ENCODE measurements around the gene RYR3. TPM values are rescaled to one million over a fixed set of nuclear protein-coding genes. Genes with fewer than 3 reads are reported as not detected.

Gene RYR3
- total RNA-seq, 2 experiments from 2014 or later, result 0.06 to 0.32 TPM

DNA sequence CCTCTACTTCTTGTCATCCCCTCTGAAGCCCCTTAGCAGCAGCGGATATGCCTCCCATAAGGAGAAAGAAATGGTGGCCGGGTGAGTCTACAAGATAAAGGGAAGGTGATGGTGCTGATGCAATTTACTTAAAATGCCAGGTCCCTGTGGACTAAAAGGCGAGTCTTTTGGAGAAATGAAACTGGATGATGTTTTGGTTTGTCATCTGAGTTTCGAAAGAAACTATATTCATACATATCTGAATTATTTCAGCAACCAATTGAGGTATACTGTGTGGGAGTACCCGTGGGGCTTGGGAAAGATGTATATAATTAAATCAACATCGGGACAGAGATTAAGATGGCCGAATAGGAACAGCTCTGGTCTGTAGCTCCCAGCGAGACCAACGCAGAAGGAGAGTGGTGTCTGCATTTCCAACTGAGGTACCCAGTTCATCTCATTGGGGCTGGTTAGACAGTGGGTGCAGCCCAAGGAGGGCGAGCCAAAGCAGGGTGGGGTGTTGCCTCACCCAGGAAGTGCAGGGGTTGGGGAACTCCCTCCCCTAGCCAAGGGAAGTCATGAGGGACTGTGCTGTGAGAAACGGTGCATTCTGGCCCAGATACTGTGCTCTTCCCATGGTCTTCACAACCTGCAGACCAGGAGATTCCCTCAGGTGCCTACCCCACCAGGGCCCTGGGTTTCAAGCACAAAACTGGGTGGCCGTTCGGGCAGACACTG, 446.9 kb downstream of the RYR3 start:
- ChIA-PET POLR2A (no interaction called here), CTCF (ENCODE audit: unreplicated experiment) (no interaction called here)
- H3K9me3 ChIP-seq (ENCODE audit: low read length), result no peaks in the 10 kb centered on the region
- H3K4me1 ChIP-seq (ENCODE audit: insufficient read depth, low read length, poor library complexity, severe bottlenecking), result no peaks in the 10 kb centered on the region
- H3K9me2 ChIP-seq (ENCODE audit: insufficient read depth, low read length), result no peaks in the 10 kb centered on the region
- intact Hi-C loops (cut with micrococcal nuclease; ENCODE audit: unreplicated experiment), result no loop called here
- no peaks in the 10 kb centered on the region for H3K79me2 ChIP-seq (ENCODE audit: insufficient read depth, low read depth, low read length)
- no peak for DNase-seq (ENCODE audit: low spot score)
- peak overlapping the region; percentile 21; the same call in 1 of the 2 replicates for H2AFZ ChIP-seq (ENCODE audit: low read length)
- BruUV-seq (replicated peaks), result no TSS peak
- H3K36me3 ChIP-seq (ENCODE audit: insufficient read depth, low read length), result no peaks in the 10 kb centered on the region
- TF ChIP-seq EZH2phosphoT487 (IDR thresholded peaks at IDR 0.05; ENCODE audit: borderline replicate concordance, low read depth, low read length), result no peak
- TF ChIP-seq, protein P1, sequence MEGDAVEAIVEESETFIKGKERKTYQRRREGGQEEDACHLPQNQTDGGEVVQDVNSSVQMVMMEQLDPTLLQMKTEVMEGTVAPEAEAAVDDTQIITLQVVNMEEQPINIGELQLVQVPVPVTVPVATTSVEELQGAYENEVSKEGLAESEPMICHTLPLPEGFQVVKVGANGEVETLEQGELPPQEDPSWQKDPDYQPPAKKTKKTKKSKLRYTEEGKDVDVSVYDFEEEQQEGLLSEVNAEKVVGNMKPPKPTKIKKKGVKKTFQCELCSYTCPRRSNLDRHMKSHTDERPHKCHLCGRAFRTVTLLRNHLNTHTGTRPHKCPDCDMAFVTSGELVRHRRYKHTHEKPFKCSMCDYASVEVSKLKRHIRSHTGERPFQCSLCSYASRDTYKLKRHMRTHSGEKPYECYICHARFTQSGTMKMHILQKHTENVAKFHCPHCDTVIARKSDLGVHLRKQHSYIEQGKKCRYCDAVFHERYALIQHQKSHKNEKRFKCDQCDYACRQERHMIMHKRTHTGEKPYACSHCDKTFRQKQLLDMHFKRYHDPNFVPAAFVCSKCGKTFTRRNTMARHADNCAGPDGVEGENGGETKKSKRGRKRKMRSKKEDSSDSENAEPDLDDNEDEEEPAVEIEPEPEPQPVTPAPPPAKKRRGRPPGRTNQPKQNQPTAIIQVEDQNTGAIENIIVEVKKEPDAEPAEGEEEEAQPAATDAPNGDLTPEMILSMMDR (conservative IDR thresholded peaks at IDR 0.05; ENCODE audit: low read length), result no peak
- no peak overlapping the region for H3K27ac ChIP-seq (ENCODE audit: low read depth, low read length, poor library complexity, severe bottlenecking)
- no peak overlapping the region for H3K4me3 ChIP-seq (ENCODE audit: low read depth, low read length, poor library complexity, severe bottlenecking)
- H3K4me2 ChIP-seq (ENCODE audit: low read length), result no peak overlapping the region
- no peaks in the 10 kb centered on the region for H4K20me1 ChIP-seq (ENCODE audit: insufficient read depth, low read length)

DNA sequence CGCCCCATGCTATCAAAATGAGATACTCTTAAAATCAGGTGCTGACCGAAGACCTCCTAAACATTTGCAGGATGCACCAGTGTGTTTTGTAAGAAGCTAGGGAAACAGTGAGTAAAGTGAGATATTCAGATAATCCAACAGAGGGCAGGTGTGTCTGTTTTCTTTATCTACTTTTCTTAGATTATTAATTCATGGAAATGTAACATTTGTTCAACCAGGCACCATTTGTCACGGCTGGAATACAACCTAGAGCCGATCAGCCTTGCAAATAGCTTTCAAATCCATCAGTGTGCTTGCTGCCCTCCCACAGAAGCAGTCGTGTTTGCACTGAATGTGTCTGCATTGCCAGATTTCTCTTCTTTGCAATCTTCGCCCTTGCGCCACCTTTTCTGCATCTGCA, 455.6 kb downstream of the RYR3 start:
- no TSS peak for BruUV-seq (replicated peaks)
- POLR2A ChIA-PET, result interaction anchor here (0.6 kb wide), 1 partner anchor 470 kb away, joined by 3 read pairs; no protein-coding TSS in a partner anchor

More for the DNA sequence above, 455.6 kb downstream of the RYR3 start:
- Histone ChIP-seq H3K36me3 (ENCODE audit: insufficient read depth, low read length) (no peaks in the 10 kb centered on the region), H3K9me3 (ENCODE audit: low read length) (no peaks in the 10 kb centered on the region), H3K4me2 (ENCODE audit: low read length) (no peak overlapping the region), H3K79me2 (ENCODE audit: insufficient read depth, low read depth, low read length) (no peaks in the 10 kb centered on the region), H3K4me3 (ENCODE audit: low read depth, low read length, poor library complexity, severe bottlenecking) (no peak overlapping the region), H2AFZ (ENCODE audit: low read length) (no peak overlapping the region), H3K27ac (ENCODE audit: low read depth, low read length, poor library complexity, severe bottlenecking) (no peak overlapping the region), H3K9me2 (ENCODE audit: insufficient read depth, low read length) (no peaks in the 10 kb centered on the region), H4K20me1 (ENCODE audit: insufficient read depth, low read length) (no peaks in the 10 kb centered on the region), H3K4me1 (ENCODE audit: insufficient read depth, low read length, poor library complexity, severe bottlenecking) (no peaks in the 10 kb centered on the region)
- CTCF ChIA-PET (ENCODE audit: unreplicated experiment), result no interaction called here
- TF ChIP-seq, protein P1 (conservative IDR thresholded peaks at IDR 0.05; ENCODE audit: low read length), result peak; percentile 57
- TF ChIP-seq EZH2phosphoT487 (IDR thresholded peaks at IDR 0.05; ENCODE audit: borderline replicate concordance, low read depth, low read length), result no peak
- intact Hi-C loops (cut with micrococcal nuclease; ENCODE audit: unreplicated experiment), result no loop called here
- no peak for DNase-seq (ENCODE audit: low spot score)

Data from OCI-LY7 (cell line).